Stimulated activated CD4-positive, alpha-beta T cell treated with anti-CD3 and anti-CD28 coated beads, Interleukin-15, amount 100 ng/mL, for 48 hours (primary cell): ENCODE results near the gene YWHAG.
"Not testable (repeated sequence)": the region's sequence is repeated elsewhere in the genome, so short reads cannot be mapped to it uniquely, and the experiment has no call there.

Experiments used
- DNase-seq, 2 donors: peaks; one replicate each; pipeline ENCODE4 v3.0.0-alpha.2; 2020; ENCODE audit warnings: low read depth in 2 of 2

The YWHAG gene

DNA sequence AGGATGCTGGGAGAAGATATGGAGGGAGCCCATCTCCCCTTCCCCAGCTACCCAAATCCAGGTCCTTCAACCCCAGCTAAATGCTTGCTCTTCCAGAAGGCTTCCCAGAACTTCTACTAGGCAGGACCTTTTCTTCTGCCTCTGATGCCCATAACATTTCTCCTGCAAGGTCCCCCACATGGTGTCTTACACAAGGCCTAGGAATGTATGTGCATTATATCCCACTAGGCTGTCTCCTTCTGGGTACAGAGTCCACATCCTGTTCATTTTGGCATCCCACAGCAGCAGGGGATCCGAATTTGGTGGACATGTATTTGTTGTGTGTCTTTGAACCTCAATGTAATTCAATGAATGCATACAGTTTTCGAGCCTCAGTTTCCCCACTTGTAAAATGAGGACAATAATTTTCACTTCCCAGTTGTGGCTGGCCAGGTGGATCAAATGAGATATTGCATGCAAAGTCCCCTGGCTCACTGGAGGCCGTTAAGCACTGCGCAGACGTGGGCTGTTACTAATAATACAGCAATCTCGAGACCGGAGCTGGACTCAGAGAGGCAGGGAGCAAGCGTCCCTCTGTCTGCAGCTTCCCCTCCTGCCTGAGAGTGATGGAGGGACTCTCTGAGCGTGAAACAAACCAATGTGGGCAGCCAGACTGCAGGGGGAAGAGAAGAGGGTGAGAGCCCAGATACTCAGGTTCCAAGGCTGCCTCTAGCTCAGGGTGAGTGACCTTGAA is 18.6 kb upstream of the YWHAG start:
- DNase-seq = no peak

DNA sequence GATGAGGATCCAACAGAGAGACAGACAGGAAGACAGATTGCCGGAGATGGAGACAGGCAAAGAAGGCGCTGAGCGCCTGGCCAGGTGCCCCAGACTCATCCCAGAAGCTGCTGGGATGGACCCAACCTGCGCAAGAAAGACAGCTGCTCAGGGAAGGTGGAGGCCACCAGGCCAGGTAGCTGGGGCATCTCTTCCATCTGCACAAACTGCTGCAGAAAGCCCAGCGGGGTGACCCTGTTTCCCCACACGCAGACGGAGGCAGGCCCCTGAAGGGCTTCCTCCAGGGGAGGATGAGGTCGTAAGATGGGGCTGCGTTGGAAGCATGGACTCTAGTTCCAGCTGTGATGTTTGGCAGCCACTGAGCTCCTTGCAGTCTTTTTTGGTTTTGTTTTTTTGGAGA is 16.5 kb upstream of the YWHAG start:
- DNase-seq = no peak

DNA sequence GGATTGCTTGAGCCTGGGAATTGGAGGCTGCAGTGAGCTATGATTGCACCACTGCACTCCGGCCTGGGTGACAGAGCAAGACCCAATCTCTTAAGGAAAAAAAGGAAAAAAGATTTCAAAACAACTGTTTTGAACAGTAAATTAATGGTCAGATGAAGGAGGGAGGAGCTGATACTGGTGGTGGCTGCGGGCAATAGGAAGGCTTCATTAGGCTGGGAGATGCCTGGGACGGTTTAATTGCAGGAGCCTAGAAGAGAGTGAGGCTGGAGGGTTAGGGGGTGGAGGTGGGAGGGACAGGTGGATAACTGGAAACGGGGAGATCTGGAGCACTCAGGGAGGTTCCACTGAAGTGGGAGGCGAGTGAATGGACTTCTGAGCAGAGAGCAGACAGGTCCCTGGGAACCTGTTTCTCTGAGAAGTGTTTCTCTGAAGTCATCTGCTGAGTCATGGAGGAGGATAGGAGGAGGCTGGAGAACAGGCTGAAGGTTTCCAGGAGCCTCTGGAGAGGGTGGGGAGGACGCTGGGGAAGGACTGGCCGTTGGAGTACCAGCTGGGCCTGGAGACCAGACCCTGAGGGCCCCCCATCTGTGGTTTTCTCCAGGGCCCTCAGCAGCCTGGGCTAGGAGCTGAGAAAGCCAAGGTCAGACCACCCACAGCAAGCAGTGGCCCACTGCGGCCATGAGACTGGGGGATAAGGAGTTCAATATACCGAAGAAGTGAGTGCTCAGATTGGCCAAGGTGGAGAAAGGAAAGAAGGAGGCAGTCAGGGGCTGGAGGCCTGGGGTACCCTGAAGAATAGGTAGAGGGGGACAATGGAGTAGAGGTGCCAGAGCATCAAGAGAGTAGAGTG is 14.4 kb upstream of the YWHAG start:
- DNase-seq = no peak

DNA sequence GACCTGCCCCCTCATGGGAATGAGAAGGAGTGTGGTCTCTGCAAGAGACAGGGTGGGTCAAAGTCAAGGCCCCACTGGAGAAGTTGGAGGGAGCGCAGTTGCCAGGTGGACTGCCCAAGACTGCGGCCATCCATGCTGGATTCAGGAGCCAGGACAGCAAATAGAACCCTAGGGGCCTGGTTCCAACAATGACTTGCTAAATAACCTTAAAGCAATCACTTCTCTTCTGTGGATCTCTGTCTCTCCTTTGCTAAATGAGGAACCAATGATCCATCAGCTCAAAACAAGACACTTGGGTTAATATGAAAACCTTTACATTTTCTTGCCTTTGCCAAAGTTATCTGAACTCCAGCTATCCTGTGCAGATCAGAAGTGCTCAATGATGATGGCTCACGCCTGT is 12.6 kb upstream of the YWHAG start:
- no peak for DNase-seq

DNA sequence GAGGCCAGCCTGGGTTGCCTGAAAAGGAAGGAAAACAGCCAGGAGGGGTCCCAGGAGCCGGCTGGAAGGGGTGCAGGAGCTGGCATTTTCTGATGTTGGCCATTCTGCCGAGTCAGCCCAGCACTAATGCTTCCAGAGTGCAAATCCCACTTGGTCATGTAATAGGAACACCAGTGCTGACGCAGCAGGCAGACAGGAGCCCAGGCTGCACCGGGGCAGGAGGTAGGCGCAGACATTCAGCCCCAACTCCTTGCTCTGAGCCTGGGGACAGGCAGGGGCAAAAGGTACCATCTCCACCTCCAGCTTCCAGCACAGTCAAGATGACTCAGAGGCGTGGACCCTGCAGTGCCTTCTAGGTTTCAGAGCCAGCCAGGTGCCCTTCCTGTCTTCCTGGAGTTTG is 10.2 kb upstream of the YWHAG start:
- no peak for DNase-seq

DNA sequence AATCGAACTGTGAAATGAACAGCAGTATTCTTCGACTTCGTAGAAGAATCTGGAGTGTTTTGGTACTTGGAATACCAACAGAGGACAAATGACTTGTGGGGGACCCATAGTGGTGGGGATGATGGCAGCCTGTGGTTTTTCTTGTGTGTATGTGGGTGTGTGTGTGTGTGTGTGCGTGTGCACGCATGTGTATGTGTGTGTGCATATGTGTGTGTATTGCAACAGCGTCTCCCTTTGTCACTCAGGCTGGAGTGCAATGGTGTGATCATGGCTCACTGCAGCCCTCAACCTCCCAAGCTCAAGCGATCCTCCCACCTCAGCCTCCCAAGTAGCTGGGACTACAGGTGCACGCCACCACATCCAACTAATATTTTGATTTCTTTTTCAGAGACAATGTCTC is 9.4 kb upstream of the YWHAG start:
- no peak for DNase-seq

DNA sequence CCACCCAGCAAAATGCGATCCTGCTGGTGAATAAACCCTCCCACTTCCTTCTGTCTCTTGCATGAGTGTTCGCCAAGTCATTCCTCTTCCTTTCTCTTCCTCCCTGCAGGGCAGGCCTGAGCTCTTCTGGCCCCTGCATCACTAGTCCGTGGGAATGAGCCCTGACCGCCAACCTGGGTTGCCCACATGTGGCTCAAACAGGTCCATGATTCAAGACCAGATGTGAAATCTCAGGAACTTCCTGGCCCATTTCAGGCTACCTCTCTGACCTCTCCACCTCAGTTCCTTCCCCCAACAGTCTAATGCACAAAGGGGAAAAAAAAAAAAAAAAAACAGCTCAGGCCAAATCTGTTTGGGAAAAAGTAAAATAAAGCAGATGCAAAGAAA is 5.4 kb upstream of the YWHAG start:
- DNase-seq = no peak

DNA sequence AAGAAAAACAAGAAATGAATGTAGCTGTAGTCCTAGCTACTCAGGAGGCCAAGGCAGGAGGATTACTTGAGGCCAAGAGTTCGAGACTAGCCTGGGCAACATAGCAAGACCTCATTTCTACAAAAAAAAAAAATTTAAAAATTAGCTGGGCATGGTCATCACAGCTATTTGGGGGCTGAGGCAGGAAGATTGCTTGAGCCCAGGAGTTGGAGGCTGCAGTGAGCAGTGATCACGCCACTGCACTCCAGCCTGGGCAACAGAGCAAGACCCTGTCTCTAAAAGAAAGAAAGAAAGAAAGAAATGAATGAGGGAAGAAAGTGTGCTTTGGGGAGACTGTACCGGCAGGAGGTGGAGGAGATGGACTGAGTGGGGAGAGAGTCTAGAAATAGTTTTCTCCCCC is 5.0 kb upstream of the YWHAG start:
- not testable (repeated sequence) for DNase-seq

DNA sequence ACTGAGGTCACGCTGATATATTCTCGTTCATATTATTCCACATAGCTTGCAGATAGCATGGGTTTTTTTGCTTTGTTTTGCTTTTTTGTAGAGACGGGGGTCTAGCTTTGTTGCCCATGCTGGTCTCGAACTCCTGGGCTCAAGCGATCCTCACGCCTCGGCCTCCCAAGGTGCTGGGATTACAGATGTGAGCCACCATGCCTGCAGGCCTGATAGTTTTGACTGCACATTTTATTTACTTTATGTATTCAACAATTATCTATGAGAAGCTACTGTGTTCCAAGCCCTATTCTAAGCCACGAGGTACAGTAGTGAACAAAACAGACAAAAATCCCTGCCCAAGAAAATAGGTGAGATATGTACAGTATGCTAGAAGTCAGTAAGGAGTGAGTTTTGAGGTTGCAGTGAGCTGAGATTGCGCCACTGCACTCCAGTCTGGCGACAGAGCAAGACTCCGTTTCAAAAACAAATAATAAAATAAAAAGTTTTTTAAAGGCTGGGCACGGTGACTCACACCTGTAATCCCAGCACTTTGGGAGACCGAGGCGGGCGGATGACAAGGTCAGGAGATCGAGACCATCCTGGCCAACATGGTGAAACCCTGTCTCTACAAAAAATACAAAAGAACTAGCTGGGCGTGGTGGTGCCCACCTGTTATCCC is 1.3 kb upstream of the YWHAG start:
- DNase-seq = no peak

DNA sequence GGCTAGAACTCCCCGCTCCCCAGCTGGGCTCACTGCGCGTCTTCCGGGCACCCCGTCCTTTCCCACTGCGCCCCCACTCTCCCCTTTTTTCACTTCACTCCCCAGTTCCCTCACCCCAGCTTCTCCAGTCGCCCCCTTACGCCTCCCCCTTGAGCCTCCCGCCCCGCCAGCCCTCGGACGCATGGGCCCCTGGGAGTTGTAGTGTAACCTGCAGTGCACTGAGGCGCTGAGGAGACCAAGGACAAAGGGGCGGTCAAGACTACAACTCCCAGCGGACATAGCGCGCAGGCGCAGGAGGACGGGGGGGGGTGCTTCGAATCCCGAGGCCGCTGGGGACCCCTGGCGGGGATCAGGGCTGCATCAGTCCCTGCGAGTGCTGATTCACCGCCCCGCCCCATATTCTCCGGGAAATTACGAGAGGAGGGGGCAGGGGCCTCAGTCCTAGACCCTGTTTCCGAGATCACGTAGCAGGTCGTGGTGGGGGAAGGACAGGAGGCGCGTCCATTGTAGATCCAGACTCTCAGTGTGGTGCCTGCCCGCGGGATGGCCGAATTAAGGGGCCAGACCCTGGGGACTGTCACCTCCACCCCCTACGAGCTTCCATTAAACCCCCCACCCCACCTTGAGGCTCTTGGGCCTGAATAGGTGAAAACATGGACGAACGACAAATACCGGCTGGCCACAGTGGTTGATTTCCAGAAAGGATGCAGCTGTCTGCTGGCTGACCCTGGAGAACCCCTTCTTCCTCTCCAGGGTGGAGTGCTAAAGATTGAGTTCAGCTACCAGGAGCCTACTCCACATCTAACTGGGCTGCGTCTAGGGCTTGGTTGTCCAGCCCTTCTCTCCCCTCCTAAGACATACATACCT is 553 bp upstream of the YWHAG start:
- peak; percentile 93 to 94 for DNase-seq

DNA sequence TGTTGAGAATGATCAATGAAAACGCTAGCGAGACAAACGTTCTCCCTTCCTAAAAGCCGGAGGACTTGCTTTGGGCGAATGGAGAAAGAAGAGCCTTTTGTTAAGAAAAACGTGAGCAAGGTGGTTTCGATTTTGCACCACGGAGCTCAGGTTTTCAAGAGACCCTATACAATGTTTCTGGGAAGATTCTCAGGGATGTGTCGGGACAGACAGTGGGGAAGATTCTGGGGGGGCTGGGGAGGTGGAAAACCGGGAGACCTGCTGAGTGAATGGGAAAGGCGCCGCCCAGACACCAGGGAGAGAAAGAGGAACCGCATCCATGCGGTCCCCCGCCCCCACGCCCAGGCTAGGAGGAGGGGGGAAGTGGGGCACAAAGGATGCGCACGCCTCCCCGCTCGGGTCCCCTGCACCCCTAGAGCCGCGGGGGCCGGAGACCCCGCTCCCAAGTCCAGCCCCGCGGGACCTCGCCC is 745 bp downstream of the YWHAG start:
- peak in 1 of 2 donors; percentile 10 for DNase-seq

DNA sequence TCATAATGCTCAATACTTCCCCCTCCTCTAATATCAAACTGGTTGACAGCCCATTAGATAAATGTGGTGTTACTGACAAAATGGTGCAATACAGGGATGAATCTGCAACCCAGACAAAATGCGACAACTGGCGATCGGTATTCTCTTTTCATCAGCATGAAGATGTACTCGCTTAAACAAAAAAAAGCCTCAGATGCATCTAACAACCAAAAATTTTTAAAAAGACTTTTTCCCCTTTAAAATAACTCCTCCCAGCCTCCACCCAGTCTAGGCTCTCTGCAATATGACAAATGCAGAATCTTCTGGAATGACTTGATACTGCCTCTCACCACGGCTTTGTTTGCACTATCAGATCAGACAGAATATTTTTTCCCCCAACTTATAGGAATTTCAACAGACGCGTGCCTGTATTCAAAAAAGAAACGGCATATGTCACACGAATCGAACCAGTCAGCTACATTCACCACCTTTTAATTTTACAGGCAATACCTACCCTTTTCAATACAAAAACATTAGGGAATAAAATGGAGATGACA is 1.2 kb downstream of the YWHAG start:
- no peak for DNase-seq

DNA sequence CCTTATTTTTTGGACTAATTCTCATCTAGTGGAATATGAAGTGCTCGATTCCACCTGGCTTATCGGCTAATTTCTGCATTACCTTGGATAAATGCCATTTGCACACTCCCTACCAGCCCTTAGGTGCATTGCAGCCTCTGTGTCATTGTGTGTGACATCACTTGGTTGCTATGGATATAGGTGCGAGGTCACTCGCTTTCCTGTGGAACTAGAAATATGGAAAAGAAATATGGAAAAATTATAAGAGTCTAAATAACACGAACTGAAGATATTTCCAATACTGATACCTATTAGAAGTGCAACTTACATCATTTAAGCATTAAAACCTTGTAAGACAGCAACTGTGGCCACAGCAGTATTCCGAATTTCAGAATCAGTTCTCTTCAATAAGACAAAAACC is 2.0 kb downstream of the YWHAG start:
- DNase-seq = no peak

DNA sequence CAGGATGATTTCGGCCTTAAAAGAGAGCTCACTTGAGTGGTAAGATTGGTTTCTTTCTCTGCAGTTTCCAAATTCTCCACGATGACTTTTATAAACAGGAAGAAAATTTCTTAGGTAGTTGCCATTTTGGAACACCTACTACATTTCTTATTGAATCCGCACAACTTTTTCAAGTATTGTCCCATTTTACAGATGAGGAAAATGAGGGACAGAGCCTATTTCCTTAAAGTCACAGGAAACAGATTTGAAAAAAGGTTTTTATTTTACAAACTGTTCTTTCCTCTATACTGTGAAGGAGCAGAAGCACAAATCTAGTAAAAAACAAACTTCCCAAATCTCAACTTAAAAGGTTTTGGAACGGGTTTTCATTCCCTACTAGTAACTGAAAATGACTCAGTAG is 2.7 kb downstream of the YWHAG start:
- DNase-seq = no peak

DNA sequence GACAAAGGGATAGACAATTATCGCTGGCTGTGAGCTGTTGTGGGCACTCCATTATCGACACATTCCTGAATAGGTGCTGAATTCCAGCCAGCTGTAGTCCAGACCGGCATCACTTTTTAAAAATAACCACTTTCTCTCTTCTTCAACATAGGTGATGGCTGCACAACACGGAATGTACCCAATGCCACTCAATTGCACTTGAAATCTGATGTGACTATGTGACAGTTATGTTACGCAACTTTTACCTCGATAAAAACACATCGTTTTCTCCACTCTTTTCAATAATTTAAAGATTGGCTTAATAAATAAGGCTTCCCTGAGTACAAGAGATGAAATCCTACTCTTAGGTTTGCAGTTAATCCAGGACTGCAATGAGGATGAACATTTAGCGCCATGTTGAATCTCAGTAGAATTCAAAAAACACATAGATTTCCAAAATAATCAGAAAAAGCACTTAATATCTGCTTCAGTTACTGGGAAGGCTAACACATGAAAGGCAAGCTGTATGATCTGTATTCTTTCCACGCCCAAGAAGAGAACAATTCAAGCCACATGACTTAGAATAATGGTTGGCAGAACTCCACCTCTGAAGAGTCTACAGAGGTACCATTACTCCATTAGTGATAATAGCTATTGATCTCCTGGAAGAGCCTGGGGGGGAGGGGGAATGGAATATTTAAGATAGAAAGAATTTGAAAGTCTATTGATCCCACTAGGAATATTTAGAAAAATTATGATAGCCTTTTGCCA is 3.6 kb downstream of the YWHAG start:
- no peak for DNase-seq

DNA sequence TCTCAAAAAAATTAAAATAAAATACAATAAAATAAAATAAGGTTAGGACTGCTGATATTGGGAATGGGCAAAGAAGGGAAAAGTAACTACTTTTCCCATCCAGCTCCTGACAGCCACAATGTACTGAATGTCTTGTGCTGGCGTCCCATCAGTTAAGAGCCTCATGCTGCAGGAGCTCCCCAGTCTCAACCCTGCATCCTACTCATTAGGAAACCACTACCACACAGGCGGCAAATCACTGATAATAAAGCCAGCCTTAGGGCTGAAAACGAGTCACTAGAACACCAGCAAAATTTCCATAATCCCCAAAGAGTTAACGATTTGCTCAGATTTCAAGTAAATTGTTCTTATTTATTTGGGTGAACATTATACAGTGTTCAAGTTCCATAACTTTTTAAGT is 4.3 kb downstream of the YWHAG start:
- DNase-seq = no peak

DNA sequence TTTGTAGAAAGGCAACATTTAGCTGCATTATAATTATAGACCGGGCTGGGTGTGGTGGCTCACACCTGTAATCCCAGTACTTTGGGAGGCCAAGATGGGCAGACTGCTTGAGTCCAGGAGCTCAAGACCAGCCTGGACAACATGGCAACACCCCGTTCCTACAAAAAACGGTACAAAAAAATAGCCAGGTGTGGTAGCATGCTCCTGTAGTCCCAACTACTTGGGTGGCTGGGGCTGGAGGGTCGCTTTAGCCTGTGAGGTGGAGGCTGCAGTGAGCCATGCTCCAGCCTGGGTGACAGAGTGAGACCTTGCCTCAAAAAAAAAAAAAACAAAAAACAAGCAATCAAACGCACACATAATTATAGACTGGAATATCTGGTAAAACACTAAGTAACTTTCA is 5.0 kb downstream of the YWHAG start:
- no peak for DNase-seq

DNA sequence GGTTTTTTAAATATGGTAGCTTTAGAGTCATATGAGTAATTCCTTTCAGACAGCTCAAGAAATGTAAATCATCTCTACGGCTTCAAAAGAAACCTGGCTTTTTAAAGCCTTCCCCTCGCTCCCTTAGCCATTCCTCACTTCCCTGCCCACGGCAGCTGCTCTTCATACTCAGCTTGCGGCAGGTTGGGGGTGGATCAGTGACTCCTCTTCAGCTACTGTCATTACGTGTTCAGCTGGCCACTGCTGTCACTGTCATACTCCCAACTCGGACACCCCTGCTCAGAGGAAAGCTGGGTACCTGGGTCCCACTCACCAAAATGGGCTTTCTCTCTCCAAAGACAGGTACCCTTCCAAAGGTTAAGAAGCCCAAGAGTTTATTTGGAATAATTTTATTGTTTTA is 6.6 kb downstream of the YWHAG start:
- no peak for DNase-seq

DNA sequence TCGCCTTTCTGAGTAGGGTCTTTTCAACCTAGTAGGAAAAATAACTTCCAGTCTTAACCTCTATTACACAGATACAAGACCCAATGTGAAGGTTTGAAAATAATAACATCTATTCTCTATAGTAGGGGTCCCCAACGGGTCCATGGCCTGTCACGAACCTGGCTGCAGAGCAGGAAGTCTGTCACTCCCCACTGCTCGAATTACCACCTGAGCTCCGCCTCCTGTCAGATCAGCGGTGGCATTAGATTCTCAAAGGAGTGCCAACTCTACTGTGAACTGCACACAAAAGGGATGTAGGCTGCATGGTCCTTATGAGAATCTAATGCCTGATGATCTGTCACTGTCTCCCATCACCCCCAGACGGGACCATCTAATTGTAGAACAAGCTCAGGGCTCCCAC is 7.4 kb downstream of the YWHAG start:
- no peak for DNase-seq

DNA sequence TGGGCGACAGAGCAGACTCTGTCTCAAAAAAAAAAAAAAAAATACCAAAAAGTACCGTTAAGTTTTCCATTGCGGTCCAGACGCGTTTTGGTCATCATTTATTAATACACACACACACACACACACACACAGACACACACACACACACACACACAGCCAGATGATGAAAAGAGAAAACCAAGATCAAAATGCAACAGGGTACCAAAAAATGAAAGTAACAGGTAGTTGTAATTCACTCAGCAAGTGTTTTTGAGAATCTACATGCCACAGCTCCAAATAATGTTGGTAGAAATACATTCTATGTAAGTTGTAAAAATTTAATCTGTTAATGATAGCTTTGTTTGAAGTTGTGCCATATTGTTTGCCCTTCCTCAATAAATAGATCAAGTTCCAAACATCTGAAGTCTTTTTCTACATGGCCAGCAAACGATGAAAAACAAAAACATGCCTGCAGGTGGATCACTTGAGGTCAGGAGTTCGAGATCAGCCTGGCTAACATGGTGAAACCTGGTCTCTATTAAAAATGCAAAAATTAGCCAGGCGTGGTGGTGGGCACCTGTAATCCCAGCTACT is 9.4 kb downstream of the YWHAG start:
- DNase-seq = no peak
